ENCODE data around the gene LIMS2.

LIMS2 gene

DNA sequence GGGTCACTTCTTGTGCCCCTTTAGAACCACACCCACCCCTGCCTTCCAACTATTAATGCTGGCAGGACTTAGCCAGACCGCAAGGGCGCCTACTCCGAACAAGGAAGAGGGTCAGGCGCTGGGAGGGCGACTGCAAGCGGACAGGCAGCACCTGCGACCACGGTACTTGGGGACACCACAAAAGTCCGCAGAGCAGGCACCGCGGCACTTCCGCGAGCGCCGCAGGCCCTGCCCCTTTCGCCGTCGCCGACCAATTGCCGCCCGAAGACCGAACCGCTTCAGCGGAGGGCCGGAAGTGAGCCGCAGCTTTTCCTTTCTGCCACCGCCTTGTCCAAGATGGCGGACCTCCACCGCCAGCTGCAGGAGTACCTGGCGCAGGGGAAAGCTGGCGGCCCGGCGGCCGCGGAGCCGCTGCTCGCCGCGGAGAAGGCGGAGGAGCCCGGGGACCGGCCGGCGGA, 25.9 kb upstream of the LIMS2 start, which contains the start of gene SFT2D3:
Gene SFT2D3 (plus strand): TSS at position 305 of the 458 bp plus-strand sequence. CDS start 32 bp downstream, at position 337.
- peak; percentile 79 for DNase-seq (ENCODE audit: low read depth)

DNA sequence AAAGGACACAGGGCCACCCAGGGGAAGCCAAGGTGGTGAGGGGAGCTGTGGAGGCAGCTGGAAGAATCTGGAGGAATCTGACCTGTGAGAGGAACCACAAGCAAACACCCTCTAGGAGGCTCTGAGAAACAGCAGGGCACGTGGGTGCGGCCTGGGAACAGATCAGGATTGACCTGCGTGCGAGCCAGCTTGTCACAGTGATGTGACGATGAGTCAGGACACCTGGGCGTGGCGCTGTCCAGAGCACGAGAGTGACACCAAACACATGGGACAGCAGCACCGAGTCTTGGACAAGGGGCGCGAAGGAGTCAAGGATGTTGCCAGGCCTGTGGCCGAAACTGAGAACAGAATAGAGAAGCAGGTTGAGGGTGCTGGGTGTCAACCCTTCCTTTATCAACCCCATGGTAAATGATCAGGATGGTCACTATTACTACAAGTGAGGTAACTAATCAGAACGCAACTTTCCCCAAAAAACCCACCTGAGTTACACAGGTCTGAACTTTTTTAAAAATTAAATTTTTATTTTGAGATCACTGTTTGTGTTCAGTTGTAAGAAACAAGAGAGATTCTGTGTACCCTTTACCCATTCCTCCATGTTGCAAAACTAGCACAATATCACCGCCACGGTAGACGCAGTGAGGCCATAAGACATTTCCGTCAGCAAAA, 25.3 kb upstream of the LIMS2 start:
- DNase-seq (ENCODE audit: low read depth): no peak

DNA sequence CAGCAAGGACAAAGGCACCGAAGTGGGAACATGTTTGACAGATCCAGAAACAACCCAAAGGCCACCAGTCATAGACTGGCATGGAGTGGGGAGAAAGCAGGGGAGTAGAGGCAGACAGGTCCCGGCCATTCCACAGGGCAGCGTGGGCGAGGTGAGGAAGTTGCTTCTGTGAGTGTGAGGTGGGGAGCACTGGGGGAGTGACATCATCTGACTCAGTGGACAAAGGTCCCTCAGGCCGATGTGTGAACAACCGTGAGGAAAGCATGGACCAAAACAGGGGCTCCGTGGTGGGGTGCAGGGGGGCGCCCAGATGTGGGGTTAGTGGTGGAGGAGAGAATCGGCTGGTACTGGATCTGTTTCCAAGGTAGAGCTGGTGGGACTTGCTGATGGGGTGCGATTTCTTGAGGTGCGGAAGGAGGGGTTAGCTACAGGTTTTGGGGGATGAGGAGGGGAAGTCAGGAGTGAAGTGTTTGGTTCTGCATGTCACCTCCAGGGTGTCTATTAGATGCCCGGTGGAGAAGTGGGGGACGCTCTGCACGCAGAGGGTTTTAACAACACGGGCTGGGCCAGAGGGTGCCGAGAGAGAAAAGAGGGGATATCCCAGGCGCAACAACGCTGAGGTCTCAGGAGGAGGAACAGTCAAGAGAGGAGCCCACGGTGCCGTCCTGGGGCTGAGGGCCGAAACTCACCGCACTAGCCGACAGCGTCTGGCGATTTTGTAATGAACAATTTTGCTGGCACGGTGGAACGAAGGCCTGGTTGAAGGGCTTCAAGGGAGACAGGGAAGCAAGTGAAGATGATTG, 23.4 kb upstream of the LIMS2 start:
- DNase-seq (ENCODE audit: low read depth): no peak

DNA sequence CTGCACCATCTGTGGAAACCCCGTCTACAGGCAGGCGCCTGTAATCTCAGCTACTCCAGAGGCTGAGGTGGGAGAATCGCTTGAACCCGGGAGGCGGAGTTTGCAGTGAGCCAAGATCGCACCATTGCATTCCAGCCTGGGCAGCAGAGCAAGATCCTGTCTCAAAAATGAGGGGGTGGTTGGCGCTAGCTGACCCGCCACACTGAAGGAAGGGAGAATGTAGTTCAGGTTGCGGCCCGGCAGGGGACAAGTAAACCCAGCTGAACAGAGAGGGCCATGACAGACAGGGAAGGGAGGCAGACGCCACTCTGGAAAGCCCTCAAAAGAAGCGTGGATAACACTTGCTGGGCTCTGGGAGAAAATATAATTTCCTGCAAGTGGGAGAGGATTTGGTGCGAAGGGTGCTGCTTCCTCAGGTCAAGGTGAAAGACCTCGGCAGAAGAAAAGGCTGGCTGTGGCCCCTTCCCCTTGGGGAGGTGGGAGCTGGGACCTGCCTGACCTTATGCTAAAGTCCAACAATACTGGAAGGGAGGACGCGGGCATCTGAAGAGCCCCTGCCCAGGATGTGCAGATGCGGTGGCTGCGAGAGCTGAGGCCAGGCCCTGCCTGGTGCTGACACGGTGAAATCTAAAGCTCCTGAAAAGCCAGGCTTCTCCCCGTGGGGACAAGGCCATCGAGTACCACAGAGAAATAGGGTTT, 22.3 kb upstream of the LIMS2 start:
- DNase-seq (ENCODE audit: low read depth): no peak

- DNase-seq (ENCODE audit: low read depth): no peak
Measured at GRCh38 chr2:127695491-127696472, 20.5 kb upstream of the LIMS2 start.

DNA sequence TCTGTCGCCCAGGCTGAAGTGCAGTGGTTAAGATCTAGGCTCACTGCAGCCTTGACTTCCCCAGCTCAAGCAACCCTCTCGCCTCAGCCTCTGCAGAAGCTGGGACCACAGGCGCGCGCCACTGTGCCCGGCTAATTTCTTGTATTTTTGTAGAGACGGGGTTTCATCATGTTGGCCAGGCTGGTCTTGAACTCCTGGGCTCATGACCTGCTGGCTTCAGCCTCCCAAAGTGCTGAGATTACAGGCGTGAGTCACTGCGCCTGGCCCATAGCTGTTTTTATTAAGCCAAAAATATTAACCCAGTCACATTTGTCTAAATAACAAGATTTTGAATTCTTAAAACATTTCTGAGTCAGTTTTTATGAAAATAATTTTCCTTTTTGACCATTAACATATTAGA, 19.7 kb upstream of the LIMS2 start:
- no peak for DNase-seq (ENCODE audit: low read depth)

- no peak for DNase-seq (ENCODE audit: low read depth)
Measured at GRCh38 chr2:127690696-127691095, 15.4 kb upstream of the LIMS2 start.

GRCh38 chr2:127688405-127688804, 13.1 kb upstream of the LIMS2 start:
- DNase-seq (ENCODE audit: low read depth): no peak

- no peak for DNase-seq (ENCODE audit: low read depth)
Measured at GRCh38 chr2:127685410-127686080, 10.2 kb upstream of the LIMS2 start.

GRCh38 chr2:127683757-127684156, 8.4 kb upstream of the LIMS2 start:
- no peak for DNase-seq (ENCODE audit: low read depth)

GRCh38 chr2:127683056-127683455, 7.7 kb upstream of the LIMS2 start:
- no peak for DNase-seq (ENCODE audit: low read depth)

GRCh38 chr2:127681976-127682857, 6.9 kb upstream of the LIMS2 start:
- no peak for DNase-seq (ENCODE audit: low read depth)

DNA sequence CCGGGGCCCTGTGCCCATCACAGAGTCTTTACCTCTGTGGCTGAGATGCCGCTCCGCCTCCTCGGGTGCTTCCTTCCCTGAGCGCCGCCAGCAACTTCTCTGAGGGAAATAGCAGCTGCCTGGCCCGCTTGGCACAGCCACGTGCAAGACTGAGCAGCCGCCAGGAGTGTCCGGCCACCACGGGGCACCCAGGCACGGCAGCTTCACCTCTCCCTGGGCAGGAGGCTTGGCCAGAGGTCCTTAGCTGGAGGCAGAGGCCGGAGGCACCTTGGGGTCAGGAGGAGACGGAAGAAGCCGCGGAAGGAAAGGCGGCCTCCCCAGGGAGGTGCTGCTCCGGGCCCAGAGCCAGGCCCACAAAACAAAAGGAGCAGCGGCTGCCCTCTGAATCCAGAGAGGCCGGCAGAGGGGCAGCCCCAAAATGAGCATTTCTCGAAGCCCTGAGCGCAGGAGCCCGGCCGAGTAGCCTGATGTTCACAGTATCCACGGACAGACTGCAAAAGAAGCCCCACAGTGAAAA, 6.0 kb upstream of the LIMS2 start:
- DNase-seq (ENCODE audit: low read depth): no peak

- no peak for DNase-seq (ENCODE audit: low read depth)
Measured at GRCh38 chr2:127680706-127681287, 5.5 kb upstream of the LIMS2 start.

GRCh38 chr2:127679680-127680361, 4.5 kb upstream of the LIMS2 start:
- no peak for DNase-seq (ENCODE audit: low read depth)

GRCh38 chr2:127678991-127679390, 3.7 kb upstream of the LIMS2 start:
- DNase-seq (ENCODE audit: low read depth): no peak

- DNase-seq (ENCODE audit: low read depth): no peak
Measured at GRCh38 chr2:127678531-127678930, 3.2 kb upstream of the LIMS2 start.

GRCh38 chr2:127676906-127677305, 1.6 kb upstream of the LIMS2 start:
- no peak for DNase-seq (ENCODE audit: low read depth)
